OCI-LY1 (cell line): ENCODE data around the gene TMEM208.

Experiments used
- H2AFZ ChIP-seq: fragments of 200-600 bp; sonication (generic), shearing (Covaris generic); 2 replicates; pipeline ENCODE4 v1.6.0; 2014; ENCODE audit warnings: antibody characterized with exemption, mild to moderate bottlenecking, low read length
- H3F3A ChIP-seq: fragments of 200-600 bp; sonication (generic), shearing (Covaris generic); 2 replicates; pipeline ENCODE4 v1.6.0; 2014; ENCODE audit warnings: mild to moderate bottlenecking, antibody characterized with exemption, low read length, moderate library complexity; ENCODE audit not compliant: insufficient read depth
- H3K27ac ChIP-seq: fragments of 200-600 bp; sonication (generic); 2 replicates; pipeline ENCODE4 v1.5.1; 2014; ENCODE audit warnings: low read length, mixed run types, mild to moderate bottlenecking, low read depth; ENCODE audit not compliant: poor library complexity, severe bottlenecking
- H3K27me3 ChIP-seq: fragments of 200-600 bp; sonication (generic); 2 replicates; pipeline ENCODE4 v1.6.0; 2014; ENCODE audit warnings: antibody characterized with exemption, mild to moderate bottlenecking, low read length, moderate library complexity; ENCODE audit not compliant: insufficient read depth
- H3K36me3 ChIP-seq: fragments of 200-600 bp; sonication (generic); 2 replicates; pipeline ENCODE4 v1.6.1; 2014; ENCODE audit warnings: mild to moderate bottlenecking, antibody characterized with exemption, low read length, moderate library complexity, mixed read lengths; ENCODE audit not compliant: insufficient read depth
- H3K4me1 ChIP-seq: fragments of 200-600 bp; sonication (generic); 2 replicates; pipeline ENCODE4 v1.5.1; 2014; ENCODE audit warnings: mild to moderate bottlenecking, low read length, moderate library complexity; ENCODE audit not compliant: insufficient read depth, severe bottlenecking
- H3K4me2 ChIP-seq: fragments of 200-600 bp; sonication (generic), shearing (Covaris generic); 2 replicates; pipeline ENCODE4 v1.6.1; 2014; ENCODE audit warnings: low read length
- H3K4me3 ChIP-seq: fragments of 200-600 bp; sonication (generic); 2 replicates; pipeline ENCODE4 v1.5.1; 2014; ENCODE audit warnings: low read length, low read depth, mild to moderate bottlenecking, mixed read lengths; ENCODE audit not compliant: poor library complexity, severe bottlenecking
- H3K79me2 ChIP-seq: fragments of 200-600 bp; shearing (Covaris generic); 2 replicates; pipeline ENCODE4 v1.6.1; 2016; ENCODE audit warnings: mixed run types, low read length, mixed read lengths; ENCODE audit not compliant: insufficient read depth
- H3K9ac ChIP-seq: fragments of 200-600 bp; sonication (generic), shearing (Covaris generic); 2 replicates; pipeline ENCODE4 v1.6.1; 2014; ENCODE audit warnings: mild to moderate bottlenecking, low read length, mixed read lengths
- H3K9me2 ChIP-seq: fragments of 200-600 bp; sonication (generic), shearing (Covaris generic); 2 replicates; pipeline ENCODE4 v1.6.1; 2014; ENCODE audit warnings: low read depth, mild to moderate bottlenecking, low read length, mixed read lengths
- H3K9me3 ChIP-seq: fragments of 200-600 bp; shearing (Covaris generic); 2 replicates; pipeline ENCODE4 v1.6.1; 2014; ENCODE audit warnings: low read length, mixed read lengths
- H4K20me1 ChIP-seq: fragments of 200-600 bp; sonication (generic), shearing (Covaris generic); 2 replicates; pipeline ENCODE4 v1.6.0; 2016; ENCODE audit warnings: mild to moderate bottlenecking, low read length; ENCODE audit not compliant: insufficient read depth
- CTCF ChIP-seq: fragments of 200-600 bp; sonication (generic), shearing (Covaris generic); IDR thresholded peaks from 2 replicates; pipeline ENCODE4 v1.5.1; 2017; ENCODE audit warnings: mild to moderate bottlenecking, antibody characterized with exemption, low read length, moderate library complexity, mixed read lengths
- EZH2 ChIP-seq: fragments of 200-600 bp; sonication (generic), shearing (Covaris generic); IDR thresholded peaks from 2 replicates; pipeline ENCODE4 v1.8.0; 2017; ENCODE audit warnings: borderline replicate concordance, mixed run types, mild to moderate bottlenecking, antibody characterized with exemption, low read length, moderate library complexity, mixed read lengths

TMEM208 gene

GRCh38 chr16:67202426-67202825 is 24.5 kb upstream of the TMEM208 start:
- no peak overlapping the region for H3K27ac ChIP-seq
- no peak for TF ChIP-seq EZH2
- TF ChIP-seq CTCF, result no peak
- H3K9me2 ChIP-seq, result no peaks in the 10 kb centered on the region
- no peak overlapping the region for H2AFZ ChIP-seq
- H3K79me2 ChIP-seq, result no peaks in the 10 kb centered on the region
- H3K4me2 ChIP-seq, result no peak overlapping the region
- peaks cover 54% of the 10 kb centered on the region for H3K36me3 ChIP-seq
- H4K20me1 ChIP-seq, result no peaks in the 10 kb centered on the region
- H3K9me3 ChIP-seq, result no peaks in the 10 kb centered on the region
- no peak overlapping the region for H3K9ac ChIP-seq
- no peaks in the 10 kb centered on the region for H3F3A ChIP-seq
- H3K27me3 ChIP-seq, result no peaks in the 10 kb centered on the region
- H3K4me3 ChIP-seq, result no peak overlapping the region
- H3K4me1 ChIP-seq, result peaks cover 16% of the 10 kb centered on the region

- no peak overlapping the region for H3K9ac ChIP-seq
- no peak overlapping the region for H3K27ac ChIP-seq
- H3K79me2 ChIP-seq, result no peaks in the 10 kb centered on the region
- H3F3A ChIP-seq, result no peaks in the 10 kb centered on the region
- H3K4me2 ChIP-seq, result no peak overlapping the region
- no peak overlapping the region for H2AFZ ChIP-seq
- no peaks in the 10 kb centered on the region for H4K20me1 ChIP-seq
- peaks cover 11% of the 10 kb centered on the region for H3K4me1 ChIP-seq
- H3K4me3 ChIP-seq, result no peak overlapping the region
- no peaks in the 10 kb centered on the region for H3K27me3 ChIP-seq
- no peak for TF ChIP-seq EZH2
- no peak for TF ChIP-seq CTCF
- peaks cover 48% of the 10 kb centered on the region for H3K36me3 ChIP-seq
- no peaks in the 10 kb centered on the region for H3K9me3 ChIP-seq
- H3K9me2 ChIP-seq, result no peaks in the 10 kb centered on the region
Measured at GRCh38 chr16:67202956-67203493, 23.9 kb upstream of the TMEM208 start.

GRCh38 chr16:67204076-67204475 is 22.9 kb upstream of the TMEM208 start:
- H3K9me2 ChIP-seq, result no peaks in the 10 kb centered on the region
- no peak overlapping the region for H2AFZ ChIP-seq
- H3K9me3 ChIP-seq, result no peaks in the 10 kb centered on the region
- H3F3A ChIP-seq, result no peaks in the 10 kb centered on the region
- no peak overlapping the region for H3K4me3 ChIP-seq
- H3K9ac ChIP-seq, result no peak overlapping the region
- H3K79me2 ChIP-seq, result no peaks in the 10 kb centered on the region
- peaks cover 42% of the 10 kb centered on the region for H3K36me3 ChIP-seq
- no peaks in the 10 kb centered on the region for H3K27me3 ChIP-seq
- no peak overlapping the region for H3K4me2 ChIP-seq
- H3K27ac ChIP-seq, result no peak overlapping the region
- TF ChIP-seq CTCF (no peak), EZH2 (no peak)
- H4K20me1 ChIP-seq, result no peaks in the 10 kb centered on the region
- peaks cover 2% of the 10 kb centered on the region for H3K4me1 ChIP-seq
